GM19025 (cell line): Measurements from ENCODE around the gene CSPG5.

Source experiments
- ATAC-seq: cut with Tn5 transposase; IDR thresholded peaks from one replicate; pipeline ENCODE4 v1.9.1; 2021; ENCODE audit warnings: mild to moderate bottlenecking, low read depth, moderate library complexity; ENCODE audit not compliant: unreplicated experiment

CSPG5 gene, protein sequence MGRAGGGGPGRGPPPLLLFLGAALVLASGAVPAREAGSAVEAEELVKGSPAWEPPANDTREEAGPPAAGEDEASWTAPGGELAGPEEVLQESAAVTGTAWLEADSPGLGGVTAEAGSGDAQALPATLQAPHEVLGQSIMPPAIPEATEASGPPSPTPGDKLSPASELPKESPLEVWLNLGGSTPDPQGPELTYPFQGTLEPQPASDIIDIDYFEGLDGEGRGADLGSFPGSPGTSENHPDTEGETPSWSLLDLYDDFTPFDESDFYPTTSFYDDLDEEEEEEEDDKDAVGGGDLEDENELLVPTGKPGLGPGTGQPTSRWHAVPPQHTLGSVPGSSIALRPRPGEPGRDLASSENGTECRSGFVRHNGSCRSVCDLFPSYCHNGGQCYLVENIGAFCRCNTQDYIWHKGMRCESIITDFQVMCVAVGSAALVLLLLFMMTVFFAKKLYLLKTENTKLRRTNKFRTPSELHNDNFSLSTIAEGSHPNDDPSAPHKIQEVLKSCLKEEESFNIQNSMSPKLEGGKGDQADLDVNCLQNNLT

GRCh38 chr3:47578691-47579632 is at the start of gene CSPG5:
CSPG5 (minus strand) TSS chr3:47578865; CDS start chr3:47578693, 172 bp downstream.
- ATAC-seq = no peak

- ATAC-seq = no peak
Measured at GRCh38 chr3:47628426-47628825, 49.8 kb upstream of the CSPG5 start.

- ATAC-seq = no peak
Measured at GRCh38 chr3:47622671-47623461, 44.2 kb upstream of the CSPG5 start.

GRCh38 chr3:47617086-47618010 is 38.7 kb upstream of the CSPG5 start:
- no peak for ATAC-seq

DNA sequence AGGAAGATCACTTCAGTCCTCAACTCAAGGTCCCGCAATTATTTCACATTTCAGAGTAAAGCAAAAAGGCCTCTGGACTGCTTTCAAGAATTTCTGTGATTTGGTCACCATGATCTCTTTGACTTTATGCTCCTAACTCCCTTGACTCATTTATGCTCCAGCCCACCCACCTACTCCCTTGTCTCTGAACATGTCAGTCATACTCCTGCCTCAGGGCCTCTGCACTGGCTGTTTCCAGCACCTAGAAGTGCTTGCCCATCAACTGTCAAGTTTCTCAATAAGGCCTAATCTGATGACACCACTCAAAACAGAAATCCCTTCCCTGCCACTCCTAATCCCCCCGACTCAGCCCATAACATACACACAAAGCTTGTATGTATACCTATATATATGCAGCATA is 36.1 kb upstream of the CSPG5 start:
- no peak for ATAC-seq

GRCh38 chr3:47613722-47614121 is 35.1 kb upstream of the CSPG5 start:
- ATAC-seq = no peak

GRCh38 chr3:47612879-47613278 is 34.2 kb upstream of the CSPG5 start:
- ATAC-seq = no peak

DNA sequence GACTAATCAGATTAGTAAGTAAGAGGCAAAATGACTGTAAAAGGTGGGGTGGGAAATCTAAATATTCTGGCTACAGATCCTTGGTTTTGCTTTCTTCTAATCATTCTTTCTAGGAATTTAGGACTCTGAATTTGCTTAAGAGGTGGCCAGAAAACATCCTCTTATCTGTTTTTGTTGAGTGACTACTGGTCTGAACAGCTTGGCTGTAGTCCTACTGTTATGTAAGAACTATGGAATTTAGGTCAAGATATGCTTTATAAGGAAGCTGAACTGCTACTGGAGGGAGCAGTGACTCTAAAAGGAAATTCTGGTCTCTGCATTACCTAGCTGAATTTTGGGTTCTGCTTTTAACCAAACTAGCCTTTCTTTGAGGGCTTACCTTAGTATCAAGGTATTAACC is 33.5 kb upstream of the CSPG5 start:
- ATAC-seq = no peak

DNA sequence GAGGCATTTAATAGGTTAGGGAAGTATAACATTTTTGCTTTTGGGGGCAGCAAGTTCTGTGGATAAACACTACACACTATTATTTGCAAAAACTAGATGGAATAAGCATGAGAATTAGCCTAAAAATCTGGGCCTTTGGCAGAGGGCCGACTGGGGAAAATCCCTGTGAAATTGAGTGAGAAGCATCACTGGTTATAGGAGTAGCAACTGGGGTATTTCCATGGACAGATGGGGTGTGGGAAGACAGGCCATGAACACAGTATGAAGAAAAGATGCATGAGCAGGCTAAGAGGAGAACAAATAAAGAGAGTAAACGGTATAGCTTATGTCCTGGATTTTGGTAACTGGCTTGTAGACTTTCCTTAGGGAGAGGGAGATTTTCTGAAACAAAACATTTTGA is 32.9 kb upstream of the CSPG5 start:
- ATAC-seq = no peak

GRCh38 chr3:47610583-47610982 is 31.9 kb upstream of the CSPG5 start:
- no peak for ATAC-seq

GRCh38 chr3:47607335-47607734 is 28.7 kb upstream of the CSPG5 start:
- ATAC-seq = no peak

DNA sequence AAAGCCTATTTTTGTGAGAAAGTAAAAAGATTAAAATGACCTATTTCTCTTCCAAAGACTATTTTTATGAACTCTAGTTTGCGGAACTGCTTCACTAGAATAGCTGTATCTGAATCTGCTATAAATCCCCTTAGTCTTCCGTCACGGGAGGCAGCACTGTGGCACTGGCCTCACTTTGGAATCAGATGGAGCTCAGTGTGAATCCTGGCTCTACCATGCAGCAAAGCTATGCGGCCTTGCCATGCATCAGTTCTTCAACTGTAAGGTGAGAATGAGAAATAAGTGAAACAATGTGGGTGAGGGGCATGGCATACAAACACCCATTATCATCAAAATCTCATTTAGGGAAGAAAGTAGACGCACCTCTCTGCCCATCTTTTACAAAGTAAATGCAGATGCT is 27.5 kb upstream of the CSPG5 start:
- ATAC-seq = no peak

GRCh38 chr3:47605652-47606051 is 27.0 kb upstream of the CSPG5 start:
- ATAC-seq = no peak

- ATAC-seq = no peak
Measured at GRCh38 chr3:47604145-47604544, 25.5 kb upstream of the CSPG5 start.

DNA sequence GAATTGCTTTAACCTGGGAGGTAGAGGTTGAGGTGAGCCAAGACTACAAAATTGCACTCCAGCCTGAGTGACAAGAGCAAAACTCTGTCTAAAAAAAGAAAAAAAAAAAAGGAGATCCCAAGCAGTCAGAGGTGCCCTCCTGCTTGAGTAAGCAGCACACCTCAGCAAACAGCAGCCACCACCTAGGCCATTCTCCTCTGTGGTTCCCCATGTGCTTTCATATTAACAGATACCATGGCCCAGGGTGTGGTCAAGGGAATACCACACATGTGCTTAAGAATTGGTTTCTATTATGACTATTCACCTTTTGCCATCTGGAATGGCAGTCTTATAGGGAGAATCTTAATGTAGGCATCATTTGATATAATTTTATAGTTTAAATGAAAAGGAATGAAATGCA is 24.7 kb upstream of the CSPG5 start:
- ATAC-seq = no peak

DNA sequence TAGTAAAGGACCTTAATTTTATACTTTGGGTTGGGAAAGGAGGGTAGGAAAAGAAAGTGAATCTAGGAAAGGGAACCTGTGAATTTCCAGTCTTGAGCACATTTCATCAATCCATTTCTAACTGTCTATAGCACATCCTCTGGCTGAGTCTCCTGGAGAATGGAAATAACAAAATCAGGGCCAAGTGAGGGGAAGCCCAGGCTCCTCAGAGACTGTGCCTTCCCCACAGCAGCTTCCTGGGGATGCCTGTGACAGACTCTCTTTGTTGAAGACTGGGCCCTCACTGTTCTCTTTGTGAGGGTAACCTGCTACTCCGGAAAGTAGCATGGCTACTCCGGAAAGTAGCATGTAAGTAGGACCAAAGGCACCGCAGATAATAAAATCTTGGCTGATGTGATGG is 22.6 kb upstream of the CSPG5 start:
- no peak for ATAC-seq

GRCh38 chr3:47594792-47595191 is 16.1 kb upstream of the CSPG5 start:
- no peak for ATAC-seq

GRCh38 chr3:47592066-47592795 is 13.6 kb upstream of the CSPG5 start:
- no peak for ATAC-seq

GRCh38 chr3:47590216-47590615 is 11.6 kb upstream of the CSPG5 start:
- ATAC-seq = no peak
